ENCODE results near the gene RAB19. TPM values are rescaled to one million over a fixed set of nuclear protein-coding genes. Genes with fewer than 3 reads are reported as not detected.
"Not testable (repeated sequence)": the region's sequence is repeated elsewhere in the genome, so short reads cannot be mapped to it uniquely, and the experiment has no call there.

Gene RAB19
- total RNA-seq, 2 experiments from 2014 or later = 1.6 to 2.8 TPM

- no peak for TF ChIP-seq CTCF (IDR thresholded peaks at IDR 0.05)
- no peak overlapping the region for H3K4me3 Mint-ChIP-seq
Observed at GRCh38 chr7:140448781-140449480, 45.1 kb downstream of the RAB19 start.

GRCh38 chr7:140451716-140452115 is 47.9 kb downstream of the RAB19 start:
- H3K36me3 ChIP-seq (ENCODE audit: insufficient read depth, low read length) = peaks cover 49% of the 10 kb centered on the region
- peak overlapping the region; percentile 3 for H3K27ac Mint-ChIP-seq
- intact Hi-C loops (cut with DNase I, micrococcal nuclease) = no loop called here
- peaks cover 51% of the 10 kb centered on the region for H3K4me1 Mint-ChIP-seq (ENCODE audit: low read depth)
- peaks cover 45% of the 10 kb centered on the region for H3K36me3 Mint-ChIP-seq (ENCODE audit: low read depth)
- no peaks in the 10 kb centered on the region for H3K9me3 Mint-ChIP-seq
- peaks cover 3% of the 10 kb centered on the region for H3K4me1 ChIP-seq (ENCODE audit: insufficient read depth, low read length)
- DNase-seq (no peak), ATAC-seq (ENCODE audit: poor library complexity) (no peak)
- ChIA-PET POLR2A (no interaction called here), CTCF (no interaction called here)
- no peaks in the 10 kb centered on the region for H3K27me3 ChIP-seq (ENCODE audit: control insufficient read depth in 1 of 2, insufficient read depth in 2 of 2, low read length in 2 of 2)
- TF ChIP-seq CTCF (IDR thresholded peaks at IDR 0.05) = no peak
- H3K4me3 ChIP-seq (ENCODE audit: low read length) = no peak overlapping the region
- H3K27ac ChIP-seq (ENCODE audit: low read depth in 1 of 2, low read length in 2 of 2) = no peak overlapping the region
- H3K9me3 ChIP-seq (ENCODE audit: control insufficient read depth in 1 of 2, insufficient read depth in 1 of 2, low read length in 2 of 2) = no peaks in the 10 kb centered on the region
- no peak overlapping the region for H3K4me3 Mint-ChIP-seq
- no peaks in the 10 kb centered on the region for H3K27me3 Mint-ChIP-seq

More at GRCh38 chr7:140448781-140449480, 45.1 kb downstream of the RAB19 start:
- DNase-seq (no peak), ATAC-seq (ENCODE audit: poor library complexity) (no peak)
- Mint-ChIP-seq H3K4me1 (ENCODE audit: low read depth) (peaks cover 42% of the 10 kb centered on the region), H3K36me3 (ENCODE audit: low read depth) (peaks cover 17% of the 10 kb centered on the region), H3K27me3 (no peaks in the 10 kb centered on the region), H3K27ac (no peak overlapping the region), H3K9me3 (no peaks in the 10 kb centered on the region)
- no peak overlapping the region for H3K27ac ChIP-seq (ENCODE audit: low read depth in 1 of 2, low read length in 2 of 2)
- H3K36me3 ChIP-seq (ENCODE audit: insufficient read depth, low read length) = peaks cover 21% of the 10 kb centered on the region
- ChIA-PET CTCF (no interaction called here), POLR2A (no interaction called here)
- H3K4me1 ChIP-seq (ENCODE audit: insufficient read depth, low read length) = peaks cover 4% of the 10 kb centered on the region
- intact Hi-C loops (cut with DNase I, micrococcal nuclease) = no loop called here
- H3K9me3 ChIP-seq (ENCODE audit: control insufficient read depth in 1 of 2, insufficient read depth in 1 of 2, low read length in 2 of 2) = no peaks in the 10 kb centered on the region
- H3K27me3 ChIP-seq (ENCODE audit: control insufficient read depth in 1 of 2, insufficient read depth in 2 of 2, low read length in 2 of 2) = no peaks in the 10 kb centered on the region
- H3K4me3 ChIP-seq (ENCODE audit: low read length) = no peak overlapping the region

- H3K4me1 ChIP-seq (ENCODE audit: insufficient read depth, low read length) = peaks cover 3% of the 10 kb centered on the region
- ATAC-seq (ENCODE audit: poor library complexity) = no peak
- no peaks in the 10 kb centered on the region for H3K9me3 ChIP-seq (ENCODE audit: control insufficient read depth in 1 of 2, insufficient read depth in 1 of 2, low read length in 2 of 2)
- TF ChIP-seq CTCF (IDR thresholded peaks at IDR 0.05) = no peak
- ChIA-PET POLR2A (no interaction called here), CTCF (no interaction called here)
- Mint-ChIP-seq H3K4me1 (ENCODE audit: low read depth) (peaks cover 41% of the 10 kb centered on the region), H3K4me3 (no peak overlapping the region), H3K27me3 (no peaks in the 10 kb centered on the region), H3K9me3 (no peaks in the 10 kb centered on the region), H3K36me3 (ENCODE audit: low read depth) (peaks cover 60% of the 10 kb centered on the region), H3K27ac (no peak overlapping the region)
- H3K36me3 ChIP-seq (ENCODE audit: insufficient read depth, low read length) = peaks cover 61% of the 10 kb centered on the region
- no peak overlapping the region for H3K27ac ChIP-seq (ENCODE audit: low read depth in 1 of 2, low read length in 2 of 2)
- no peaks in the 10 kb centered on the region for H3K27me3 ChIP-seq (ENCODE audit: control insufficient read depth in 1 of 2, insufficient read depth in 2 of 2, low read length in 2 of 2)
- no peak overlapping the region for H3K4me3 ChIP-seq (ENCODE audit: low read length)
- intact Hi-C loops (cut with DNase I, micrococcal nuclease) = no loop called here
- DNase-seq = no peak
Observed at GRCh38 chr7:140453273-140453672, 49.4 kb downstream of the RAB19 start.

GRCh38 chr7:140453785-140454656 is 50.2 kb downstream of the RAB19 start:
- Mint-ChIP-seq H3K36me3 (ENCODE audit: low read depth) (peaks cover 67% of the 10 kb centered on the region), H3K27ac (peak overlapping the region; percentile 45), H3K4me1 (ENCODE audit: low read depth) (peaks cover 44% of the 10 kb centered on the region)
- ATAC-seq (ENCODE audit: poor library complexity); H3K27ac ChIP-seq (ENCODE audit: low read depth in 1 of 2, low read length in 2 of 2); H3K27me3 Mint-ChIP-seq; H3K4me3 Mint-ChIP-seq; H3K27me3 ChIP-seq (ENCODE audit: control insufficient read depth in 1 of 2, insufficient read depth in 2 of 2, low read length in 2 of 2); H3K4me3 ChIP-seq (ENCODE audit: low read length); DNase-seq; CTCF ChIA-PET; H3K4me1 ChIP-seq (ENCODE audit: insufficient read depth, low read length); intact Hi-C loops (cut with DNase I, micrococcal nuclease); H3K9me3 ChIP-seq (ENCODE audit: control insufficient read depth in 1 of 2, insufficient read depth in 1 of 2, low read length in 2 of 2); H3K9me3 Mint-ChIP-seq: not testable (repeated sequence)
- H3K36me3 ChIP-seq (ENCODE audit: insufficient read depth, low read length) = peaks cover 69% of the 10 kb centered on the region
- POLR2A ChIA-PET = interaction anchor here (1.0 kb wide), 1 partner anchor 77 kb away, joined by 4 read pairs; no protein-coding TSS in a partner anchor

All from CD4-positive, alpha-beta T cell (primary cell).